ENCODE data around the gene MPRIP.

DNA sequence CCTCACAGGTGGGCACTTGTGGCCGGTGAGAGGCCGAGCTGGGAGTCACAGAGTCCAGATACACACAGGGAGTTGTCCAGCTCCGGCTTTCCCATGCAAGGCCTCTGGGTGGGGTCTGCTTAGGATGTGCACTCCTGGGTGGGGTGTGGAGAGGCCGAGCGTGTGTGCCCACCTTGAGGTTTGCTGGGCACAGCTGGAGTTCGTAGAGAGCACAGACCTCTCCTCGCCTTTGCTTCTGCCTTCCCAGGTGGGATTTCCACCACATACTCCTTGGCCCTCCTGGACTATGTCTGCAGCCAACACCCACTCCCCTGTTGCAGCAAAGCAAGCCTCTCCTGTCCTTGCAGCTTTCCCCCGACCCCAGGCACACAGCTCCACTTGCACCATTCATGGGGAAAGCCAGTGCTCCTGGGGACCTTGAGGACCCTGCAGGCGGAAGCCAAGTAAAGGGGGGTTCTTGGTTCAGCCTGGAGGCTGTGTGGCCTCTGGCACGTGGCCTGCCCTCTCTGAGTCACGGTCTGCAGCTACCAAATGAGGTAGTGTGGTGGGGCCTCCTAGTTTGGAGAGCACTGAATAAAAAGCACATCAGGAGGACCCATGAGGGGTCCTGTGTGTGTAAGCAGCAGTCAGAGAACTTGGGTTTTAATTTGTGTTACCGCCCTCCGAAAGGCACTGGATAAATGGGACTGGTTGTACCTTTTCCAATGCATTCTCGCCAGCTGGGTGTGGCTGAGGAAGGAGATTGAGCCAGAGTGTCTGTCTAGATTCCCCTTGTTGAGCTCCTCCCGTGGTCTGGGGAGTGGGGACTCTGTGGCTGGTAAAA is 31.5 kb downstream of the MPRIP start:
- TF ChIP-seq ZBTB7A (IDR thresholded peaks at IDR 0.05; ENCODE audit: low read depth), result no peak
- TF ChIP-seq, protein P1, sequence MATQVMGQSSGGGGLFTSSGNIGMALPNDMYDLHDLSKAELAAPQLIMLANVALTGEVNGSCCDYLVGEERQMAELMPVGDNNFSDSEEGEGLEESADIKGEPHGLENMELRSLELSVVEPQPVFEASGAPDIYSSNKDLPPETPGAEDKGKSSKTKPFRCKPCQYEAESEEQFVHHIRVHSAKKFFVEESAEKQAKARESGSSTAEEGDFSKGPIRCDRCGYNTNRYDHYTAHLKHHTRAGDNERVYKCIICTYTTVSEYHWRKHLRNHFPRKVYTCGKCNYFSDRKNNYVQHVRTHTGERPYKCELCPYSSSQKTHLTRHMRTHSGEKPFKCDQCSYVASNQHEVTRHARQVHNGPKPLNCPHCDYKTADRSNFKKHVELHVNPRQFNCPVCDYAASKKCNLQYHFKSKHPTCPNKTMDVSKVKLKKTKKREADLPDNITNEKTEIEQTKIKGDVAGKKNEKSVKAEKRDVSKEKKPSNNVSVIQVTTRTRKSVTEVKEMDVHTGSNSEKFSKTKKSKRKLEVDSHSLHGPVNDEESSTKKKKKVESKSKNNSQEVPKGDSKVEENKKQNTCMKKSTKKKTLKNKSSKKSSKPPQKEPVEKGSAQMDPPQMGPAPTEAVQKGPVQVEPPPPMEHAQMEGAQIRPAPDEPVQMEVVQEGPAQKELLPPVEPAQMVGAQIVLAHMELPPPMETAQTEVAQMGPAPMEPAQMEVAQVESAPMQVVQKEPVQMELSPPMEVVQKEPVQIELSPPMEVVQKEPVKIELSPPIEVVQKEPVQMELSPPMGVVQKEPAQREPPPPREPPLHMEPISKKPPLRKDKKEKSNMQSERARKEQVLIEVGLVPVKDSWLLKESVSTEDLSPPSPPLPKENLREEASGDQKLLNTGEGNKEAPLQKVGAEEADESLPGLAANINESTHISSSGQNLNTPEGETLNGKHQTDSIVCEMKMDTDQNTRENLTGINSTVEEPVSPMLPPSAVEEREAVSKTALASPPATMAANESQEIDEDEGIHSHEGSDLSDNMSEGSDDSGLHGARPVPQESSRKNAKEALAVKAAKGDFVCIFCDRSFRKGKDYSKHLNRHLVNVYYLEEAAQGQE (IDR thresholded peaks at IDR 0.05; ENCODE audit: low read depth), result no peak
- no peak for TF ChIP-seq FOXM1 (IDR thresholded peaks at IDR 0.05; ENCODE audit: borderline replicate concordance, low read depth)
- TF ChIP-seq EP300 (IDR thresholded peaks at IDR 0.05; ENCODE audit: borderline replicate concordance), result no peak
- TF ChIP-seq CREB1 (IDR thresholded peaks at IDR 0.05; ENCODE audit: low read depth), result no peak
- TF ChIP-seq, protein P2, sequence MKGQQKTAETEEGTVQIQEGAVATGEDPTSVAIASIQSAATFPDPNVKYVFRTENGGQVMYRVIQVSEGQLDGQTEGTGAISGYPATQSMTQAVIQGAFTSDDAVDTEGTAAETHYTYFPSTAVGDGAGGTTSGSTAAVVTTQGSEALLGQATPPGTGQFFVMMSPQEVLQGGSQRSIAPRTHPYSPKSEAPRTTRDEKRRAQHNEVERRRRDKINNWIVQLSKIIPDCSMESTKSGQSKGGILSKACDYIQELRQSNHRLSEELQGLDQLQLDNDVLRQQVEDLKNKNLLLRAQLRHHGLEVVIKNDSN (IDR thresholded peaks at IDR 0.05), result no peak
- no peak for TF ChIP-seq NFIC (IDR thresholded peaks at IDR 0.05)
- no peak for TF ChIP-seq YY1 (IDR thresholded peaks at IDR 0.05; ENCODE audit: low read depth)
- TF ChIP-seq, protein P3, sequence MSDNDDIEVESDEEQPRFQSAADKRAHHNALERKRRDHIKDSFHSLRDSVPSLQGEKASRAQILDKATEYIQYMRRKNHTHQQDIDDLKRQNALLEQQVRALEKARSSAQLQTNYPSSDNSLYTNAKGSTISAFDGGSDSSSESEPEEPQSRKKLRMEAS (IDR thresholded peaks at IDR 0.05), result no peak
- no peak for TF ChIP-seq TAF1 (IDR thresholded peaks at IDR 0.05; ENCODE audit: low read depth)
- TF ChIP-seq TEAD4 (IDR thresholded peaks at IDR 0.05), result no peak
- no peak for TF ChIP-seq CEBPB (IDR thresholded peaks at IDR 0.05)

Data from Ishikawa (cell line).